CD4-positive, alpha-beta T cell treated with Interleukin-21 for 1 hour (primary cell): ENCODE measurements around the gene ZNF432.
A peak's percentile ranks its signal among the peaks of the same experiment; 100 is the strongest.

Source experiments
- DNase-seq: peaks from one replicate; pipeline ENCODE4 v3.0.0-alpha.2; 2020

Gene ZNF432

DNA sequence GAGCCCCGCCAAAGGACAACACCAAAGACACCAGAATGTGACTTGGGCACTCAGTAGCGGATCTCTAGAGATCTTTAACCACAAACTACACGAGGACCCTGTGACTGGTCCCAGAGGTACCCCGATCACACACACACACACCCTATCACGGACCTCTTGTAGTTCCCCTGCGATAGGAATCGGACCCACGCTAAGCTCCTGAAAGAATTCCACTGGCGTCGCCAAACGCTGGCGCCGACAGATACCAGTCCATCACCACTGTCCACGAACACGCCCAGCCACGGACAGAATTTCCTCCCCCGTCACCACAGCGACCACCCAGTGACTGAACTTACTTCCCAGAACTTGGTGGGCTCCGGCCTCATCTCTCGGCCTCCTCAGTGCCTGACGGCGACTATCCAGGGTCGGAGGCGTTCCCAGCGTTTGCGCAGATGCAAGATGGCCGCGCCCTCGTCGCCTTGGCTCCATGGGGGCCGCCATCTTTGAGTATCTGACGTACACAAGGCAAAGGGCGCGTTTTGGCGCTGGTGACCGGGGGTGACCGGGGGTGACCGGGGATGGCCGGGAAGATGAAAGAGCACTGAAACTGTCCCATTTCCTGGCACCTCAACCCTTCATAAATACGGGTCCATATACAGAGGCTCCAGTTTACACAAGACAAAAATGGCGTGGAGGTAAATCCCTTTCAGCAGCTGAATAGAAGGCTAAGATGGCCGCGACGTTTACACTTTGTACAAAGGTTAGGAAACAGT, 40.7 kb downstream of the ZNF432 start, which contains the start of gene ZNF615:
Gene ZNF615 (minus strand): TSS at position 406 of the 752 bp plus-strand sequence. CDS start 4,500 bp downstream, outside the sequence.
- DNase-seq, result peak; percentile 89

DNA sequence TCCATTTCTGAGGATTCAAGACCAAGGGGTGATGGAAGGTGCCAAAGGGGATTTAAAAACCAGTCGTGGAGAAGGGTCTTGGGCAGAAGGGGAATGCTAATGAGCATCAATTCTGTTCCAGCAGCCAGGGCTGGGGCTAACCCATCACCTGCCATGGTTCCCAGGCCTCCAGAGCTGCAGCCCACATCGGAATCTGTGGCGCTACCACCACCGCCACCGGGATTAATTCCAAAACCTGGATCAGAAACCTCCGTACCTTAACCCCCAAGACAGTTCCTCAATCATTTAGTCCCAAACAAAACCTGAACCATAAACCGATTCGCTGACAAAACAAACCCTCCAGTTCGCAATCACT, 41.2 kb downstream of the ZNF432 start:
- no peak for DNase-seq

DNA sequence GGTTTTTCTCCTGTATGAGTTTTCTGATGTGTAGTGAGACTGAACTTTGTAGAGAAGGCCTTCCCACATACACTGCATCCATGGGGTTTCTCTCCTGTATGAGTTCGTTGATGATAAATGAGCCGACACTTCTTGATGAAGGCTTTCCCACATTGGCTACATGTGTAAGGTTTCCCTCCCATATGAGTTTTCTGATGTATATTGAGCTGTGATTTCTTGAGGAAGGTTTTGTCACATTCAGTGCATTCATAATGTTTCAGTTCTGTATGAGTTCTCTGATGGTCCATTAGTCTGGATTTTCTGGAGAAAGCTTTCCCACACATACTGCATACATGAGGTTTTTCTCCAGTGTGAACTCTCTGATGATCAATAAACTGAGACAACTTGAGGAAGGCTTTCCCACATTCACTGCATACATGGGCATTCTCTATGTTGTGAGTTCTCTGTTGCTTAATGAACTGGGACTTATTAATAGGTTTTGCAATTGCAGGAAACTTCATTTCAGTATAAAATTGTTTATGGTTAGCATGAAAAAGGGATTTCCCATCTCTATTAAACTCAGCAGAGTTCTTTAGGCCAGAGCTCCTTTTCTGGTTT, 54.5 kb downstream of the ZNF432 start:
- no peak for DNase-seq

DNA sequence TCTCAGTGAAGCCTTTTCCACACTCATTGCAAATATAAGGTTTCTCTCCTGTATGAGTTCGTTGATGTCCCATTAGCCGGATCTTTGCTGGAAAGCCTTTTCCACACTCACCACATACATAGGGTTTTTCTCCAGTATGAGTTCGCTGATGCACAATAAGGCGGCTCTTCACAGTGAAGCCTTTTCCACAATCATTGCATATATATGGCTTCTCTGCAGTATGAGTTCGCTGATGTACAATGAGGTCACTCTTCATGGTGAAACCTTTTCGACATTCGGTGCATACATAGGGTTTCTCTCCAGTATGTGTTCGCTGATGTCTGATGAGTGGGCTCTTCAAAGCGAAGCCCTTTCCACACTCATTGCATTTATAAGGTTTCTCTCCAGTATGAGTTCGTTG, 55.2 kb downstream of the ZNF432 start:
- DNase-seq, result no peak

DNA sequence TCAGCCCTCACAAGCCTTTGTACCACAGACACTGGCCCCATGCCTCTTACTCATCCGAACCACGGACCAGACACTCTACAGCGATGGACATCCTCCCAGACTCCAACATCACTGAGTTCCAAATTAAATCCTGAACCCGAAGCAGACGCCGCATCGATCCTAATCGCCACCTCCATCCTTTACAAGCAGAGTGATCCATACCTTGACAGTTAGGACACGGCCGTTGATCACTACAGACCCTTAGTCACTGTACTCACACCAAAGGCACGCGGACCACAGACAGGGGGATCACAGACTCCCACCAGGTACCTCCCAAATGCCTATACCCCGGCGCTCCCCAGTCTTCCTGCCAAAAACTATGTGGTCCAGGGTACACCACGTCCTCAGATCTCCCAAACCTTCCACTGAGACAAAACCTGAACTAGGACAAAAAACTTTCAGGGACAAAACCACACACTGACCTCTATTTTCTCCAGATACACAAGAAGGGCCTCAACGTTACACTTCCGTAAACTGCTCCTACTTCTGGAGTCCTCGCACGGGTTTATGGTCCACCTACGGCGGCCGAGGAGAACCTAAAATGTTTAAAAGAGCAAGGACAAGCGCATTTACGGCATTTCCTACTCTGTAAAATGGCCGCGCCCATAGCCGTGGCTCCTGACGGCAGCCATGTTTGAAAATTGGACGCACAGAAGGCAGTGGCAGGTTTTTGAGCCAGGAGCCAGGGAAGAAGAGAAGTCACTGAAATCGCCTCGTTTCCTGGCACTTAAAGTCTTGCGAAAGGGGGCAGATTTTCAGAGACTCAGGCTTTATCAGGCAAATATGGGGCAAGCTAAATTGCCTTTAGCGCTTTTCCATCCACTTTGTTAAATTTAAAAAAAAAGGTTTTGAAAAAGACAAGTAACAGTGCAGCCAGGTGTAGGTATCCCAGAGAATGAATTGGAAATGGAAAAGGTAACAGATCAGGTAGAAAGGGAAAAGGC, 62.0 kb downstream of the ZNF432 start, which contains the start of gene ZNF350:
Gene ZNF350 (minus strand): TSS at position 532 of the 983 bp plus-strand sequence. CDS start 12,480 bp downstream, outside the sequence.
- peak; percentile 95 for DNase-seq

DNA sequence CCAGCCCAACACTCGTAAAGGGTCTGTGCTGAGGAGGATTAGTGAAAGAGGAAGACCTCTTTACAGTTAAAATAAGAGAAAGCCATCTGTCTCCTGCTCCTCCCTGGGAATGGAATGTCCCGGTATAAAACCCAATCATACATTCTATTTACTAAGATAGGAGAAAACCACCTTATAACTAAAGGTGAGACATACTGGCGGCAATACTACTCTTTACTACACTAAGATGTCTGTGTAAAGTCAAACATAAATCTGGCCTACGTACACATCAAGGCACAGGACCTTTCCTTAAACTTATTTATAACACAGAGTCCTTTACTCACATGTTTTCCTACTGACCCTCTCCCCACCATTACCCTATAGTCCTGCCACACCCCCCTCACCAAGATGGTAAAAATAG, 65.3 kb downstream of the ZNF432 start:
- DNase-seq, result no peak
